CD8-positive, alpha-beta memory T cell (primary cell): Measurements from ENCODE around the gene KCNT2. TPM values are rescaled to one million over a fixed set of nuclear protein-coding genes. Genes with fewer than 3 reads are reported as not detected.

Experiments
- CTCF ChIA-PET: fragments of 350-600 bp; sonication (Branson Sonifier 250); formaldehyde crosslinking; loops from one replicate; lab custom pipeline; 2021; ENCODE audit warnings: antibody characterized with exemption; lab: Charles Lee
- POLR2A ChIA-PET: fragments of 350-600 bp; sonication (Branson Sonifier 250); formaldehyde crosslinking; loops from one replicate; lab custom pipeline; 2021; ENCODE audit warnings: antibody characterized with exemption; lab: Charles Lee
- DNase-seq, 5 donors: peaks; one replicate each; pipeline versions ENCODE4 v3.0.0 to v3.0.0-alpha.2; 2020 to 2022; ENCODE audit warnings: mixed read lengths in 1 of 5
- H3K27ac ChIP-seq: one replicate; pipeline ENCODE4 v1.7.0; 2013; ENCODE audit warnings: low read depth, mild to moderate bottlenecking, low read length, moderate library complexity
- H3K27me3 ChIP-seq: 2 replicates; pipeline ENCODE4 v1.7.0; 2013; ENCODE audit warnings: low read length, mild to moderate bottlenecking; ENCODE audit not compliant: insufficient read depth, poor library complexity, severe bottlenecking
- H3K36me3 ChIP-seq: 2 replicates; pipeline ENCODE4 v1.7.0; 2013; ENCODE audit warnings: mild to moderate bottlenecking, low read length, moderate library complexity; ENCODE audit not compliant: insufficient read depth
- H3K4me1 ChIP-seq: 2 replicates; pipeline ENCODE4 v1.7.0; 2013; ENCODE audit warnings: mild to moderate bottlenecking, low read length, moderate library complexity; ENCODE audit not compliant: insufficient read depth
- H3K4me3 ChIP-seq: 2 replicates; pipeline ENCODE4 v1.7.0; 2013; ENCODE audit warnings: mild to moderate bottlenecking, low read length
- H3K9me3 ChIP-seq: 2 replicates; pipeline ENCODE4 v1.7.0; 2013; ENCODE audit warnings: mild to moderate bottlenecking, low read length
- H3K27ac Mint-ChIP-seq, 8 donors: one replicate each; pipeline ENCODE4 v1.8.0; 2020 to 2021; ENCODE audit warnings: mixed read lengths in 8 of 8, mild to moderate bottlenecking in 6 of 8, inconsistent platforms in 3 of 8, moderate library complexity in 3 of 8
- H3K27me3 Mint-ChIP-seq, 2 donors: one replicate each; pipeline ENCODE4 v1.8.0; 2020 to 2021; ENCODE audit warnings: mixed read lengths in 2 of 2, mild to moderate bottlenecking in 1 of 2, moderate library complexity in 1 of 2
- H3K36me3 Mint-ChIP-seq, 3 donors: one replicate each; pipeline ENCODE4 v1.8.0; 2020 to 2021; ENCODE audit warnings: mixed read lengths in 3 of 3, inconsistent platforms in 1 of 3, mild to moderate bottlenecking in 1 of 3
- H3K4me1 Mint-ChIP-seq, 3 donors: one replicate each; pipeline ENCODE4 v1.8.0; 2020 to 2021; ENCODE audit warnings: mixed read lengths in 3 of 3, inconsistent platforms in 1 of 3, mild to moderate bottlenecking in 1 of 3
- H3K4me3 Mint-ChIP-seq, 7 donors: one replicate each; pipeline ENCODE4 v1.8.0; 2020 to 2021; ENCODE audit warnings: mixed read lengths in 7 of 7, mild to moderate bottlenecking in 6 of 7, moderate library complexity in 4 of 7, inconsistent platforms in 2 of 7
- H3K9me3 Mint-ChIP-seq, 5 donors: one replicate each; pipeline ENCODE4 v1.8.0; 2020 to 2022; ENCODE audit warnings: mixed read lengths in 5 of 5, mild to moderate bottlenecking in 3 of 5, moderate library complexity in 2 of 5, inconsistent platforms in 1 of 5
- polyA plus RNA-seq: library from polyadenylated mRNA; unstranded; fragments of 300-500 nt; fragmentation: Illumina TruSeq; gene quantifications from one replicate; pipeline ENCODE4 v1.2.3, GENCODE V29; 2021
- total RNA-seq, 2 experiments: library from RNA; stranded (reverse); gene quantifications; one replicate each; pipeline ENCODE4 v1.2.3, GENCODE V29; 2021

Gene KCNT2
- total and polyA plus RNA-seq, 3 experiments from 2014 or later: not detected

- POLR2A ChIA-PET: no interaction called here
- no peak overlapping the region for H3K27ac Mint-ChIP-seq
- H3K9me3 ChIP-seq: no peaks in the 10 kb centered on the region
- H3K4me3 Mint-ChIP-seq: no peak overlapping the region
- no peak overlapping the region for H3K27ac ChIP-seq
- no peaks in the 10 kb centered on the region for H3K4me1 Mint-ChIP-seq
- H3K4me1 ChIP-seq: no peaks in the 10 kb centered on the region
- H3K27me3 ChIP-seq: no peaks in the 10 kb centered on the region
- H3K36me3 Mint-ChIP-seq: no peaks in the 10 kb centered on the region
- H3K9me3 Mint-ChIP-seq: no peaks in the 10 kb centered on the region
- no peaks in the 10 kb centered on the region for H3K27me3 Mint-ChIP-seq
- no peaks in the 10 kb centered on the region for H3K36me3 ChIP-seq
- H3K4me3 ChIP-seq: no peak overlapping the region
- no peak for DNase-seq
- CTCF ChIA-PET: no interaction called here
Observed at GRCh38 chr1:196309386-196309785, 298.9 kb downstream of the KCNT2 start.

GRCh38 chr1:196308176-196308575 is 300.1 kb downstream of the KCNT2 start:
- no peak for DNase-seq
- no peaks in the 10 kb centered on the region for H3K9me3 ChIP-seq
- ChIA-PET CTCF (no interaction called here), POLR2A (no interaction called here)
- Mint-ChIP-seq H3K36me3 (no peaks in the 10 kb centered on the region), H3K4me3 (no peak overlapping the region), H3K4me1 (no peaks in the 10 kb centered on the region), H3K9me3 (no peaks in the 10 kb centered on the region), H3K27me3 (no peaks in the 10 kb centered on the region), H3K27ac (no peak overlapping the region)
- H3K27ac ChIP-seq: no peak overlapping the region
- H3K36me3 ChIP-seq: no peaks in the 10 kb centered on the region
- H3K4me1 ChIP-seq: no peaks in the 10 kb centered on the region
- H3K4me3 ChIP-seq: no peak overlapping the region
- no peaks in the 10 kb centered on the region for H3K27me3 ChIP-seq

- Histone ChIP-seq H3K9me3 (no peaks in the 10 kb centered on the region), H3K27me3 (no peaks in the 10 kb centered on the region), H3K4me1 (no peaks in the 10 kb centered on the region), H3K4me3 (no peak overlapping the region), H3K27ac (no peak overlapping the region), H3K36me3 (no peaks in the 10 kb centered on the region)
- no peaks in the 10 kb centered on the region for H3K4me1 Mint-ChIP-seq
- no peak overlapping the region for H3K4me3 Mint-ChIP-seq
- no peaks in the 10 kb centered on the region for H3K36me3 Mint-ChIP-seq
- peaks cover 0 to 4% (median 0%) of the 10 kb centered on the region in 5 donors for H3K9me3 Mint-ChIP-seq
- ChIA-PET POLR2A (no interaction called here), CTCF (interaction anchor here (1.1 kb wide), 1 partner anchor 10 kb away, joined by 3 read pairs; no protein-coding TSS in a partner anchor)
- no peak overlapping the region for H3K27ac Mint-ChIP-seq
- no peaks in the 10 kb centered on the region for H3K27me3 Mint-ChIP-seq
- no peak for DNase-seq
Observed at GRCh38 chr1:196306421-196306820, 301.8 kb downstream of the KCNT2 start.

- Mint-ChIP-seq H3K27me3 (no peaks in the 10 kb centered on the region), H3K4me3 (no peak overlapping the region), H3K9me3 (peaks cover 0 to 4% (median 0%) of the 10 kb centered on the region in 5 donors), H3K36me3 (no peaks in the 10 kb centered on the region), H3K27ac (no peak overlapping the region), H3K4me1 (no peaks in the 10 kb centered on the region)
- Histone ChIP-seq H3K9me3 (no peaks in the 10 kb centered on the region), H3K36me3 (no peaks in the 10 kb centered on the region), H3K4me3 (no peak overlapping the region), H3K4me1 (no peaks in the 10 kb centered on the region), H3K27me3 (no peaks in the 10 kb centered on the region), H3K27ac (no peak overlapping the region)
- POLR2A ChIA-PET: no interaction called here
- CTCF ChIA-PET: no interaction called here
- DNase-seq: no peak
Observed at GRCh38 chr1:196305216-196305615, 303.0 kb downstream of the KCNT2 start.

GRCh38 chr1:196302981-196303380 is 305.3 kb downstream of the KCNT2 start:
- no peak overlapping the region for H3K27ac Mint-ChIP-seq
- Histone ChIP-seq H3K9me3 (no peaks in the 10 kb centered on the region), H3K27ac (no peak overlapping the region), H3K27me3 (no peaks in the 10 kb centered on the region), H3K36me3 (no peaks in the 10 kb centered on the region), H3K4me3 (no peak overlapping the region), H3K4me1 (no peaks in the 10 kb centered on the region)
- peaks cover 0 to 4% (median 0%) of the 10 kb centered on the region in 5 donors for H3K9me3 Mint-ChIP-seq
- POLR2A ChIA-PET: no interaction called here
- CTCF ChIA-PET: no interaction called here
- H3K36me3 Mint-ChIP-seq: no peaks in the 10 kb centered on the region
- no peak for DNase-seq
- H3K27me3 Mint-ChIP-seq: no peaks in the 10 kb centered on the region
- H3K4me3 Mint-ChIP-seq: no peak overlapping the region
- no peaks in the 10 kb centered on the region for H3K4me1 Mint-ChIP-seq

- Mint-ChIP-seq H3K4me3 (no peak overlapping the region), H3K27ac (no peak overlapping the region), H3K9me3 (peaks cover 0 to 4% (median 0%) of the 10 kb centered on the region in 5 donors), H3K27me3 (no peaks in the 10 kb centered on the region), H3K36me3 (no peaks in the 10 kb centered on the region), H3K4me1 (no peaks in the 10 kb centered on the region)
- no peak for DNase-seq
- Histone ChIP-seq H3K4me3 (no peak overlapping the region), H3K27me3 (no peaks in the 10 kb centered on the region), H3K36me3 (no peaks in the 10 kb centered on the region), H3K4me1 (no peaks in the 10 kb centered on the region), H3K9me3 (no peaks in the 10 kb centered on the region), H3K27ac (no peak overlapping the region)
- CTCF ChIA-PET: no interaction called here
- POLR2A ChIA-PET: no interaction called here
Observed at GRCh38 chr1:196302420-196302819, 305.8 kb downstream of the KCNT2 start.

- H3K27ac ChIP-seq: no peak overlapping the region
- no peak for DNase-seq
- H3K4me3 Mint-ChIP-seq: no peak overlapping the region
- H3K4me1 Mint-ChIP-seq: no peaks in the 10 kb centered on the region
- no peaks in the 10 kb centered on the region for H3K4me1 ChIP-seq
- no peaks in the 10 kb centered on the region for H3K27me3 Mint-ChIP-seq
- no peaks in the 10 kb centered on the region for H3K36me3 Mint-ChIP-seq
- no peak overlapping the region for H3K27ac Mint-ChIP-seq
- peaks cover 0 to 6% (median 0%) of the 10 kb centered on the region in 5 donors for H3K9me3 Mint-ChIP-seq
- H3K27me3 ChIP-seq: no peaks in the 10 kb centered on the region
- no peaks in the 10 kb centered on the region for H3K9me3 ChIP-seq
- ChIA-PET CTCF (no interaction called here), POLR2A (no interaction called here)
- H3K4me3 ChIP-seq: no peak overlapping the region
- H3K36me3 ChIP-seq: no peaks in the 10 kb centered on the region
Observed at GRCh38 chr1:196295766-196296165, 312.5 kb downstream of the KCNT2 start.

- ChIA-PET CTCF (no interaction called here), POLR2A (no interaction called here)
- H3K4me1 ChIP-seq: no peaks in the 10 kb centered on the region
- H3K27me3 ChIP-seq: no peaks in the 10 kb centered on the region
- H3K4me1 Mint-ChIP-seq: no peaks in the 10 kb centered on the region
- no peaks in the 10 kb centered on the region for H3K36me3 ChIP-seq
- no peaks in the 10 kb centered on the region for H3K27me3 Mint-ChIP-seq
- H3K27ac Mint-ChIP-seq: no peak overlapping the region
- H3K27ac ChIP-seq: no peak overlapping the region
- no peak for DNase-seq
- peaks cover 0 to 2% (median 0%) of the 10 kb centered on the region in 5 donors for H3K9me3 Mint-ChIP-seq
- no peaks in the 10 kb centered on the region for H3K9me3 ChIP-seq
- no peak overlapping the region for H3K4me3 ChIP-seq
- no peaks in the 10 kb centered on the region for H3K36me3 Mint-ChIP-seq
- no peak overlapping the region for H3K4me3 Mint-ChIP-seq
Observed at GRCh38 chr1:196278816-196279215, 329.4 kb downstream of the KCNT2 start.

- H3K4me3 Mint-ChIP-seq: no peak overlapping the region
- H3K27me3 Mint-ChIP-seq: no peaks in the 10 kb centered on the region
- Histone ChIP-seq H3K9me3 (no peaks in the 10 kb centered on the region), H3K4me3 (no peak overlapping the region), H3K27ac (no peak overlapping the region), H3K36me3 (no peaks in the 10 kb centered on the region), H3K4me1 (no peaks in the 10 kb centered on the region), H3K27me3 (no peaks in the 10 kb centered on the region)
- ChIA-PET CTCF (no interaction called here), POLR2A (no interaction called here)
- H3K4me1 Mint-ChIP-seq: no peaks in the 10 kb centered on the region
- H3K27ac Mint-ChIP-seq: no peak overlapping the region
- no peaks in the 10 kb centered on the region for H3K36me3 Mint-ChIP-seq
- no peak for DNase-seq
- peaks cover 0 to 2% (median 0%) of the 10 kb centered on the region in 5 donors for H3K9me3 Mint-ChIP-seq
Observed at GRCh38 chr1:196277860-196278259, 330.4 kb downstream of the KCNT2 start.
